Activated CD4-positive, CD25-positive, alpha-beta regulatory T cell (primary cell): Measurements from ENCODE around the gene C9orf40.

Experiments used
- DNase-seq, 4 experiments: peaks; one replicate each; lab custom pipeline; 2025; lab: John Stamatoyannopoulos, UW

The C9orf40 gene

DNA sequence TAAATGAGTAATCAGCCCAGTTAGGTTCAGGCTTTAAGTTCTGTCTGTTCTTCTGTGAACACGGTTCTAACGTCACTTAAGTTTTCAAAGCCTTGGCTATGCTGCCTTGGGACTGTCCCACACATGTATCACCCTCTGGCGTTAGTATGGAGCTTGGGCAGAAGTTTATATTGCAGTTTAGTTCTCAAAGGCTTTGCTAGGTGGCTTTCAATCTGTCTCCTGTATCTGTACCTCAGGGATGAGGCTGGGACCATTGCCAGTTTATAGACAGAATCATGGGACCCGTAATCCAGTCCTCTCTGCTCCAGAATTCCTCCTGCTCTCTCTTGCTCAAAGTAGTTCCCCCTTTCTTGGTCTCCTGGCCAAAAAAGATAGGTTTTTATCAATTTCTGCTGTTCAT, 12.1 kb downstream of the C9orf40 start:
- DNase-seq: no peak

DNA sequence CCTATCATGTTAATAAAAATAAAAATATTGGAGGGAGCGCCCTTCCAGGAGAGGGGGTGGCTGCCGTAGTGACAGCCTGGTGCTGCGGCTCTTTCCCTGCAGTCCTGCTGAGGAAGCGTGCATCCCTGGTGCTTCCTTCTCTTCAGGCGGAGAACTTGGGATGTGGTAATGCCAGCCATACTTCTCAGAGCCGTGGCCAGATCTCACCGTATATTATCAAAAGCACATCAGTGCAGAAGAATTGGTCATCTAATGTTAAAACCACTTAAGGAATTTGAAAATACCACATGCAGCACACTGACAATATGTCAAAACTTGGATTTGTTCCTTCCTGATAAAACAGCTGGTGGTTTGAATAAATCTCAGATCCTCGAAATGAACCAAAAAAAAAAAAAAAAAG, 17.7 kb downstream of the C9orf40 start:
- no peak for DNase-seq

DNA sequence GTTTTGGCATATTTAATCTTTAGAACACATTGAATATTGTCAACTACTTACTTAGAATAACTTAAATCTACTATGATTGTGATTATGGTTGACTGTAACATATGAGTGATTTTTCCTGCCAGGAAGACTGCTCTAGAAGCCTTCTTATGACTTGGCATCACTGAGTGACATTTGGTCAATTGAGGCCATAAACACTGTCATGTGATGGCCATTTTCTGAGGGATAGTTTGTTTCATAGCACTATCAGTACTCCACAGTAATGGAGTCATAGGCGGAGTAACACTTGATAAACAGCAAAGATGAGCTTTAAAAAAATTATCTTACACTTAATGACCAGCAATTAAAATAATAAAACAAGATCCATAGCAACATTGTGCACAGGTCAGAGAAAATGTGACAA, 31.0 kb downstream of the C9orf40 start:
- no peak for DNase-seq

DNA sequence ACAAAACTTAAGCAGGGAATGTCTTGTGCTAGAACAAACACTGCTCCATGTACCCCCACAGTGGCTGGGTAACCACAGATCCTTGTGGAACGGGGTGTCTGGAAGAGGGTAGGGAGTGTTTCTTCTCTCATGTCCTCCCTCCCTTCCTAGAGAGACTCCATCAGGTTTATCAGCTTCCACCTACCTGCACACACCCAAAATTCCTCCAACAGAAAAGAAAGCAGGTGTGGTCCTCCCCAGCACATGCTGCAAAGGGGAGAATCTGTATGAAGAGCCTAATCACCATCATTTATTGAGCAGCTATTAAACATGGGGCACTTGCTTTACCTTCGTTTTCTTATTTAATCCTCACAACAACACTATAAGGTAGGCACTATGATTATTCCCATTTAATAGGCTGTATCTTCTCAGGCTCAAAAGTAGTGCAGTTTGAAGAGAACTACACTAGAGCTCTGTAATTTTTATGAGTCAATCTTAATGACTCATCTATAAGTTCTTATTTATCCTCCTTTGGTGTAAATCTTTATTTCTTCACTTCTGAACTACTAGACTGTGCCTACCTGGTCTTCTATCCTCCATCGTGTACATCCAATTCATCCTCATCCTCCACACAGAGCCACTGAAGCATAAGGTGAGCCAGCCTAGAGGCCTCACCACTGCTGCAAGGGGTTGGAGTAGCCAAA, 31.6 kb downstream of the C9orf40 start:
- no peak for DNase-seq

DNA sequence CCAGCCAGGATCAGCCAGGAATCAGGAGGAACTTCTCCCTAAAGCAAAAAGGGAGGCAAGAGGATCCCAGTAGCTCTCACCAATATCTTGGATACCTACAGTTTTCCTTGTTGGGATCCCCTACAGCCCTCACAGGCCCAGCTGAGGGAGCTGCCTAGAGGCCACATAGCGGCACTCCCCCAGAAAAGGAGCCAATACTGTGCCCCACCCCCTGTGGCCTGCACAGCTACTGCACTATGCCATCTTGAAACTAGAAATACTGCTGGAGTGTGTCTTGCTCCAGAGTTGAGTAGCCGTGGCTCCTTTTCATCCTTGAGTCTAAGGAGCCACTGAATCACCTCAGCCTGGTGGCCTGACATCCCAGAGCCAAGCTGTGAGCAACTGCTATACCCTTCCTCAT, 42.7 kb downstream of the C9orf40 start:
- no peak for DNase-seq

DNA sequence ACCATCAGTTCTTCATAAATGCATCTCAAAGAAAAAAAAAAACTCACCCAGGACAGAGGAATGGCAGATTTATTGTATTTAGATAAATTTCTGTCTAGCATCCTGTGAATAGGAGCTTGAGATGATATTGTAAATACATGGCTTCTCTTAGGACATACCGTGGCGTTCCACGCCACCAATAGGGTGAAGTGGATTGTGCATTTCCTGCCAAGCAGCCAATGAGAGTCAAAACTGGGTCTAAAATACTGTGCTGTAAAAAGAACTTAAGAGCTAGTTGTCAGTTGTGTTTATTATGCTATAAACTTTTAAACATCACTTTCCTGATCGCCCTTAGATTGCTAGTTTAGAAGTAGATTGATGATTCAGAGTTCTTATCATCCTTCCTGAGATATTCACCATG, 44.0 kb downstream of the C9orf40 start:
- no peak for DNase-seq

DNA sequence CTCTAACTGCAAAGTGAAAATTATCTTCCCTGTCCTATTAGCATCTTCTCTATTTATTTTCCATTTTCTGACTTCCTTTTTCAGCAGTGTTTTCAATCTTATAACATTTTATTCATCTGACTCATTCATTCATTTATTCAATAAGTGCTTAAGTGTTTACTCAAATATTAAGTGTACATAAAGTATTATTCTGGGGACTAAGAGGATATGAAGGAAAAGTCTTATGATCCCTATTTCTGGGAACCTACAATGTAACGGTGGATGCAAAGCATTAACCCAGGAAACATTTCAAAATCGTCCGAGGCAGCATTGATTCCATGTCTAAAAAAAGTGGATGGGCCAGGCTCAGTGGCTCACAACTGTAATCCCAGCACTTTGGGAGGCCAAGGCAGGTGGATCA, 45.6 kb downstream of the C9orf40 start:
- no peak for DNase-seq

DNA sequence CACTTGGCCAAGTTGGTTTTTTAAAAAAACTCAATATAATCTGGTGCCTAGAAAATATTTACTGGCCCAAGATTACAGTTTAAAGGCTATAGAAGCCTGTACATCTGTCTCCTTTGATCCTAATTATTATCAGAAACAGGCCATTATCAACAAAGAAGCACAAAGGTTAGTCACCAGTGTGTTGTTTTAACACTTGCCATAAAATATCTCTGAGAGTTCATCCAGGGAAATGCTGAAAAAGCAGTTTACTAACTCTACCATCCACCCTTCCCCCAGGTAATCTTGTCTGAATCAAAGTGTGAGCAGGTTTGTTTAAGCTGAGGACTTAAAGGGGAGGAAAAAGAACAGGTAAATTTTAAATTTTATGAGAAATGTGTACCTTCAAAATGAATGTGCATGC, 51.7 kb downstream of the C9orf40 start:
- DNase-seq: no peak
